Head of caudate nucleus (tissue), 42 donors: ENCODE measurements around the gene RNF224.

ENCODE experiments used
- DNase-seq, 42 donors: peaks; one replicate each; pipeline versions ENCODE4 v3.0.0 to v3.0.0-alpha.2; 2020 to 2021; ENCODE audit warnings: mixed read lengths in 7 of 42
- intact Hi-C: fragments of 100-400 bp; cut with DNase I; formaldehyde crosslinking; loops from one replicate; pipeline ENCODE4 v1.15.0; 2022

The RNF224 gene

DNA sequence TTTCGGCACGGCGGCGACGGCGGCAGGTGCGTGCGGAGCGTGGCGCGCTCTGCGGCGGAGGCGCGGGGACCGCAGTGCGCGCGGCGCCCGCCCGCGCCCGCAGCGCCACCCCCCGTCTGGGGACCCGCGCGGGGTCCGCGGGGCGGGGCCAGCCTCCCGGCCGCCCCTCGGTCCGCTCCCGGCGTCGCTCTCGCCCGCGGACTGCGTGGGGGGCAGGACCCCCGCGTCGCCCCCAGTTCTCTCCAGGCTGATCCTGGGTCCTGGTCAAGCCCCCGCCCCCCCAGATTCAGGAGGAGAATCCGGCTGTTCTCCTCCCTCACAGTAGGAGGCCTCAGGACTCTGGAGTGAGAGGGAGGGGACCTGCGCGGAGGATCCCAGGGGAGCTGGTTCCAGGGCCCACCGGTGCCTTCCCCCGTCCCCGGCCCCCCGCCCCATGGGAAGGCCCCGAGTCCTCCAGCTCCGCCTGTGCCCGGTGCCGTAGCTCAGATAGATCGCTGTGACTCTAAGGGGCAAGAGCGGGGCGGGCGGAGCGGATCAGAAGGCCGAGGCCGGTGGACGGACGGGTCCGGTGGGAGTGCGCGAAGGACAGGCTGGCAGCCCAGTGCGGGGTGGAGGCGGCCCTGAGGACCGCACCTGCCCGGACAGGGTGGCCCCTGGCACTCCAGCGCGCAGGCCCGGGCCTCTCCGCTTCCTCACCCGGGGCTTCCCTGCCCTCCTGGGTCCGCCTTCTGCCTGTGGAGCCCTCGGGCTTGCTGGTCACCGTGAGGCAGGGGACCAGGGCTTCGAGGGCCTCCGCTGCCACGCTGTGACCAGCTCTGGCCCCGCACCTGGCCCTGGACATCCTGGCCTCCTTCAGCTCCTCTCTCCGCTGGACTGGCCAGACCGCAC lies 4.9 kb upstream of the RNF224 start, which contains the start of gene RNF208:
TSS of gene RNF208 (minus strand) at position 51 of the 888 bp plus-strand sequence. CDS start 1,028 bp downstream, outside the sequence.
- peak in 16 of 42 donors; percentile 22 to 63 (median 42) for DNase-seq
- intact Hi-C loops, result no loop called here

- intact Hi-C loops, result no loop called here
- DNase-seq, result peak; percentile 93 to 98 (median 97)
Observed at GRCh38 chr9:137223078-137223970, 4.0 kb upstream of the RNF224 start.

GRCh38 chr9:137224830-137225694 lies 2.2 kb upstream of the RNF224 start, which contains the start of gene CYSRT1:
TSS of gene CYSRT1 (plus strand) at chr9:137225174. CDS start at chr9:137225622, 448 bp downstream.
- intact Hi-C loops, result loop anchor here (5.0 kb wide), 2 partner anchors 38 to 108 kb away; partner anchors contain the start of genes ANAPC2 and SSNA1
- DNase-seq, result no peak

DNA sequence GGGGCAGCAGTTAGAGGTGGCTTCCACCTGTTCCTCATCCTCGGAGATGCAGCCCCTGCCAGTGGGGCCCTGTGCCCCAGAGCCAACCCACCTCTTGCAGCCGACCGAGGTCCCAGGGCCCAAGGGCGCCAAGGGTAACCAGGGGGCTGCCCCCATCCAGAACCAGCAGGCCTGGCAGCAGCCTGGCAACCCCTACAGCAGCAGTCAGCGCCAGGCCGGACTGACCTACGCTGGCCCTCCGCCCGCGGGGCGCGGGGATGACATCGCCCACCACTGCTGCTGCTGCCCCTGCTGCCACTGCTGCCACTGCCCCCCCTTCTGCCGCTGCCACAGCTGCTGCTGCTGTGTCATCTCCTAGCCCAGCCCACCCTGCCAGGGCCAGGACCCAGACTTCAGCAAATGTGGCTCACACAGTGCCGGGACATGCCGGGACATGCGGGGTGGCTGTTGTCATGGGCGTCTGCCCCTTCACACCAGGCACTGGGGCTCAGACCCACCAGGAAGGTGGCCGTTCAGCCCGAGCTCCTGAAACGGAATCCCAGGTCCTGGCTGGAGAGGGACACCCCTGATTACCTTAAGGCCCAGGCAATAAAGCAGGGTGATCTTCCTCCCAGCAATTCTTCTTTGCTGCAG lies 1.5 kb upstream of the RNF224 start:
- no peak for DNase-seq
- intact Hi-C loops, result loop anchor here (5.0 kb wide), 2 partner anchors 39 to 109 kb away; partner anchors contain the start of genes ANAPC2 and SSNA1

DNA sequence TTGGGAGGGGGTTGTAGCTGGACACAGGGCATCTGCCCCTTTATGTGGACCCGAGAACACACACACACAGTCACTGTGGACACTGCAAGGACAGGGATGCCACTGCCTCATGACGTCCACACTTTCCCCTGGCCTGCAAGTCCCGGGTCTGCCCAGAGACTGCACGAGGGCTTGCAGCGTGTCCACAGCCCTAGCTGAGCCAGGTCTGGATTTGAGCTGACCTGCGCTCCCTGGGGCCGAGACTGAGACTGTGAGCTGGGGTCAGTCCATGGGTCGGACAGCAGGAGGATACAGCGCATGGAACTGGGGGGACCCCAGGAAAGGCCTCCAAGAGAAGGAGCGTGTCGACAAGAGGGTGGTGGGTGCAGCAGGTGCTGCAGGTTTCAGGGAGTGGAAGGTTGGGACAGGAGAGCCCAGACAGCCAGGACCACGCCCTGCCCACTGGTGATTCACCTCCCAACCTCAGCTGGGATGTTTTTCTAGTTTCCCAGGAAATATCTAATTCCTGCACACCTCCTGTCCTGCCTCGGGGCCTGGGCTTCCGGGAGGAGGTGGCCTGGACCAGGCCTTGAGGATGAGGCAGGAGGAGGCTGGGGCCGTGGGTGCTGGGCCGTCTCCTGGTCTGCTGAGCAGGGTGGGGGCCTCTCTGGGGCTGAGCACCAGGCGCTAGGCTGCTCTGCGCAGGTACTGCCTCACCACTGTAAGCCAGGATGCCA lies 806 bp upstream of the RNF224 start:
- DNase-seq, result no peak
- intact Hi-C loops, result loop anchor here (5.0 kb wide), 2 partner anchors 39 to 109 kb away; partner anchors contain the start of genes ANAPC2 and SSNA1

DNA sequence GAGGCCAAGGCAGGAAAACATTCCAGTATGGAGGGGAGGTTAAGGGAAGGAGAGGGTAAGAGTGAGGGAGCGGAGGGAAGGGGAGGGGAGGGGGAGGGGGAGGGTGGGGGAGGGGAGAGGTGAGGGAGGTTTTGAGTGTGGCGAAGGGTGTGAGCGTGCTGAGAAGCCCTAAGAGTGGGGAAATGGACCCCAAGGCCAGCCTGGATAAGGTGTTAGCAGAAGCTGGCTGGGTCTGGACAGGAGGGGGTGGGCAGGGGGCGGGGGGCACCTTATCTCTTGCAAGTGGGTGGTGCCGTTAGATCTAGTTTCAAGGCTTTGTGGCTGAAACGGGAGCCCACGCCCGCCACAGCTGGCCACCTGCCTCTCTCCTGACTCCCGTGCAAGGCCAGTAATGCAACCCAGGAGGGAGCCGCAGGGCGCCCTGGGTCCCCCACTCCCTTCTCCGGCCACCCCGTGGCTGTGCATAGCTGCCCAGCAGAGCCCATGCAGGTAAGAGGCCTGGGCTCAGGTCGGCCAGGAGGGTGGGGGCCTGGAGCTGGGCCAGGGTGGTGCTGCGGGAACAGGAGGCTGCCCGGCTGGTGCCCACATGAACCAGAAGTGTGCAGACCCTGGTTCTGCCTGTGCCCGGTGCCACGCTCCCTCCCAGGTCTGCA lies 677 bp downstream of the RNF224 start:
- DNase-seq, result no peak
- intact Hi-C loops, result loop anchor here (5.0 kb wide), 2 partner anchors 41 to 111 kb away; partner anchors contain the start of genes ANAPC2 and SSNA1

GRCh38 chr9:137228506-137228967 lies 1.2 kb downstream of the RNF224 start:
- DNase-seq, result no peak
- intact Hi-C loops, result loop anchor here (5.0 kb wide), 2 partner anchors 41 to 111 kb away; partner anchors contain the start of genes ANAPC2 and SSNA1

DNA sequence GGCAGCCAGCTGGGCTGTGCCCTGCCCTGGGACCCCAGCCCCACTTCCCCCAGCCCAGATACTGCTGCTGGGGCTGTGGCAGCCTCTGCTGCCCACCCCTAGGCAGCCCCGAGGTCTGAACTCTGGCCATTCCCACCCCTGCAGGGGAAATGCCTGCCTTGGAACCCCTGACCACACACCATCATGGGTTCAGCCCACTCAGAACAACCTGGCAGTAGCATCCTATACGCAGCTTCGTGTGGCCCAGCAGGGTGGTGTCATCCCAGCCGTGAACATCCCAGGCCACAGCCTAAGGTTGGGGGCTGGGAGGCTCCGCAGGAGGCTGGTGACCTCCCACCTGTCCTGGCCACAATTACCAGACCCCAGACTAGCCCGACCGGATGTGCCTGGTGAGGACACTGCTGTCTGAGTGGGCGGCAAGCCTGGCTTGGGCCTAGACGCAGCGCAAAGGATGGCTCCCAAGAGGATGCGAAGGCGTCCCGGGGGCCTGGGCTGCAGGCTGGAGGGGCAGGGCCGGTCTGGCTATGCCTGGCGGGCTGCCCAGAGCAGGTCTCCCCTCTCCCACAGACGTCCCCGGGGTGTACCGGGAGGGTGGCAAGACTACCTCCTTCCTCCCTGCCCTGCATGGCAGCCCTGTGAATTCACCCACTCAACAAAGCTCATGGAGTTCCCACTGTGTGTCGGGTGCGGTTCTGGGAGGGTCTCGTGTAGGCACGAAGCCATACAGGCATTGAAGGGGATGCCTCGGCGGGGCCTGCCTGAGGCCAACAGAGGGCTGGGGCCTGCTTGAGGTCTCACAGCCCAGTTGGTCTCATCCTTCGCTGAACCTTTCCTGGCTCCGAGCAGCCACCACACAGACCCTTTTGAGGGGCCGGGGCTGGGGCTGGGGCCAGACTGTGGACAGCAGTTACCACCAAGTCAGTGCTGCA lies 1.9 kb downstream of the RNF224 start:
- DNase-seq, result no peak
- intact Hi-C loops, result loop anchor here (5.0 kb wide), 2 partner anchors 42 to 112 kb away; partner anchors contain the start of genes ANAPC2 and SSNA1

- DNase-seq, result no peak
- intact Hi-C loops, result loop anchor here (5.0 kb wide), 2 partner anchors 43 to 113 kb away; partner anchors contain the start of genes ANAPC2 and SSNA1
Observed at GRCh38 chr9:137229903-137230704, 2.8 kb downstream of the RNF224 start.

GRCh38 chr9:137230705-137231371 lies 3.5 kb downstream of the RNF224 start, which contains the start of gene SLC34A3:
TSS of gene SLC34A3 (plus strand) at chr9:137230901. CDS start at chr9:137231703, 802 bp downstream.
- no peak for DNase-seq
- intact Hi-C loops, result no loop called here

DNA sequence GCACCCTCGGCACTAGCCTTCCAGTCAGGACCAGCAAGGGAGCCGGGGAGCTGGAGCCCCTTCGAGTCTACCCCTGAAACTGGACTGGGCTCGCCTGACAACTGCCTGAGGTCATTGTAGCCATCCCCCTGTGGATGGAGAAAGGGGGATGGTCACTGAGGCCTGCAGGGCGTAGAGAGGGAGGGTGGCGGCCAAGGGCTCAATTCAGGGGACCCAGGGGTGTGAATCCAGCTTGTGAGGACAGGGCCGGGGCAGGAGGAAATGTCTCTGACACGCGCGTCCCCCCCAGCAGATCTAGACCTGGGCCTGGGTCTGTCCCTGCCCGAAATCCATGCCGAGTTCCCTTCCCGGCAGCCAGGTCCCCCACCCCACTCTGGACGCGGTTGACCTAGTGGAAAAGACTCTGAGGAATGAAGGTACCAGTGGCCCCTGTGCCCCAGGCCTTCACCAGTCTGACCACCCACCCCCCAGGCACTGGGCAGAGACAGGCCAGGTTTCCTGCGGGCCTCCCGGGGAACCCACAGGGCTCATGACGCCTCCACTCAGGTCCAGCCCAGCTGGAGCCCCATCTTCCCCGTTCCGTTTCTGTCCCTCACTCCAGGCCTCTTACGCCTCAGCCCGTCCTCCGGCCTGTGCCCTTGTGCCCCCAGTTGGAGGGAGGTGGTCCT lies 4.2 kb downstream of the RNF224 start:
- DNase-seq, result no peak
- intact Hi-C loops, result no loop called here

GRCh38 chr9:137232101-137232500 lies 4.8 kb downstream of the RNF224 start:
- intact Hi-C loops, result no loop called here
- no peak for DNase-seq

GRCh38 chr9:137232510-137232909 lies 5.2 kb downstream of the RNF224 start:
- DNase-seq, result no peak
- intact Hi-C loops, result no loop called here
